Measurements from ENCODE around the gene CXorf51A.
"Not testable (repeated sequence)": the region's sequence is repeated elsewhere in the genome, so short reads cannot be mapped to it uniquely, and the experiment has no call there.

CXorf51A gene

DNA sequence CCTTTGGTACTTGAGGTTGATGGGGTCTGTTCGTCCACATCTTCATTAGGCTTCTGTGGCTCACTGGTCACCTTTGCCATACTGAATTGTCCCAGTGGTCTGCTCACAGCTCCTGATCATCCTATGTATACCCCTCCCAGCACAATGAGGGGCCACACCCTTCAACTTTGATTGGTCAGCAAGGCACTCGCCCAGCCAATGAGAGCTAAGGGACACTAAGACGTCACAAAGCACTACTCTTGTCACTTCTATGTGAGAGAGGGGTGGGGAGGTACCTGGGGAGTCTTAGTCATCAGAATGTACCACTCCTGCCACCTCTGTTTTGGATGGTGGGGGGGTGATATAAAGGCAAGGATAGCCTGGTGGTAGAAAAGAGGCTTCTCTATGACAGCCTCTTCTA is at the start of gene CXorf51A:
CXorf51A (minus strand) TSS at position 101 of the 400 bp plus-strand sequence; CDS start at position 80, 21 bp downstream.
- not testable (repeated sequence) for DNase-seq

GRCh38 chrX:146863566-146863965 is 49.0 kb upstream of the CXorf51A start:
- DNase-seq, result no peak

DNA sequence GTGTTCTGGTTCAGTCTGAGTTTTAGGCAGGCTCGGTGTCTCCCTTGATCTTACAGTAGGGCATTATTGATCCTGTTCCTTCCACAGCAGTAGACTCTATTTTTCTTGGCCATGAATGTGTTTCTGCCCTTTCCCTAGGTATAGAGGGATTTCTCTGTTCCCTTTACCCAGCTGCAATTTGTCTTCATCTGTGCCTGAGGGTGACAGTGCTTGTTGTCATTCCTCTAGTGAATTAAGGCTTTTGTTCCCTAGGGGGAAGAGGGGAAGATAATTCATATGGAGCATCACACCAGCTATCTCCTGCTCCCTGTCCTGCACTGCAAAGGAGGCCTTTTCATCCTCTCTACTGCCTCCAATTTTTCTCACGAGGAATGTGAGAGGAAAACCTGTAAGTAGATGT is 39.7 kb upstream of the CXorf51A start:
- DNase-seq, result no peak

DNA sequence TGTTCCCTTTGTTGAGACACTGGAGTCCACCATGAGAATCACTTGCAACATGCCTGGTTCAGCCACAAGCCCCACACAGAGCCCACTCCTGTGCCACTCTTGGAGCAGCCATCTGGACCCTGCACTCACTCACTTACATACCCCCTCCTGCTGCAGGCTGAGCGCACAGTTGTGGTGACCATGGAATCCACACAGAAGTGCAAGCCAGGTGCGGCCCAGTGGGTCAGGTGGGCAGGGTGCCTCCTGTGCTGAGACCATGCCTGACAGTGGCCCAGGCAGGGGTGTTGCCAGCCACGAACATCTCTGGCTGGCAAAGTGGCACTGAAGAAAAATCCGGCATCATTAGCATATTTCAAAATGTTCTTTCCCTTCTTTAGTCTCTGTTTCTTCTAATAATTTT is 17.4 kb upstream of the CXorf51A start:
- no peak for DNase-seq

DNA sequence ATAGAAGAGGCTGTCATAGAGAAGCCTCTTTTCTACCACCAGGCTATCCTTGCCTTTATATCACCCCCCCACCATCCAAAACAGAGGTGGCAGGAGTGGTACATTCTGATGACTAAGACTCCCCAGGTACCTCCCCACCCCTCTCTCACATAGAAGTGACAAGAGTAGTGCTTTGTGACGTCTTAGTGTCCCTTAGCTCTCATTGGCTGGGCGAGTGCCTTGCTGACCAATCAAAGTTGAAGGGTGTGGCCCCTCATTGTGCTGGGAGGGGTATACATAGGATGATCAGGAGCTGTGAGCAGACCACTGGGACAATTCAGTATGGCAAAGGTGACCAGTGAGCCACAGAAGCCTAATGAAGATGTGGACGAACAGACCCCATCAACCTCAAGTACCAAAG is 5.1 kb downstream of the CXorf51A start, which contains the start of gene CXorf51B:
CXorf51B (plus strand) TSS at position 301 of the 400 bp plus-strand sequence; CDS start at position 322, 21 bp downstream.
- not testable (repeated sequence) for DNase-seq
